Aorta (tissue), 5 donors: ENCODE results near the gene GATB. TPM values are rescaled to one million over a fixed set of nuclear protein-coding genes. Genes with fewer than 3 reads are reported as not detected.

Source experiments
- ATAC-seq: fragments of 200-7000 bp; cut with Tn5 transposase; one replicate; pipeline ENCODE4 v1.9.1; 2022; ENCODE audit warnings: moderate library complexity; ENCODE audit not compliant: low FRiP score
- DNase-seq, 2 donors: peaks; one replicate each; pipeline ENCODE4 v3.0.0-alpha.2; 2020
- H3K27ac ChIP-seq, 2 donors: one replicate each; pipeline ENCODE4 v1.5.1; 2013; ENCODE audit warnings: low read length in 2 of 2, mild to moderate bottlenecking in 2 of 2, moderate library complexity in 2 of 2, control low read depth in 1 of 2, inconsistent platforms in 1 of 2, low read depth in 1 of 2
- H3K27me3 ChIP-seq, 2 donors: one replicate each; pipeline ENCODE4 v1.6.1; 2013; ENCODE audit warnings: control low read depth in 1 of 2, low read length in 1 of 2, mild to moderate bottlenecking in 1 of 2, moderate library complexity in 1 of 2; ENCODE audit not compliant: insufficient read depth in 2 of 2, control insufficient read depth in 1 of 2
- H3K36me3 ChIP-seq, 2 donors: one replicate each; pipeline ENCODE4 v1.6.1; 2013; ENCODE audit warnings: control low read depth in 1 of 2, low read length in 1 of 2, mild to moderate bottlenecking in 1 of 2; ENCODE audit not compliant: insufficient read depth in 2 of 2, control insufficient read depth in 1 of 2
- H3K4me1 ChIP-seq, 2 donors: one replicate each; pipeline ENCODE4 v1.6.1; 2013; ENCODE audit warnings: low read length in 2 of 2, control low read depth in 1 of 2, mild to moderate bottlenecking in 1 of 2, moderate library complexity in 1 of 2; ENCODE audit not compliant: insufficient read depth in 2 of 2, control insufficient read depth in 1 of 2
- H3K4me3 ChIP-seq, 2 donors: one replicate each; pipeline ENCODE4 v1.5.1; 2013; ENCODE audit warnings: low read length in 2 of 2, control low read depth in 1 of 2, mild to moderate bottlenecking in 1 of 2
- H3K9me3 ChIP-seq: one replicate; pipeline ENCODE4 v1.6.1; 2013; ENCODE audit warnings: mild to moderate bottlenecking, low read length; ENCODE audit not compliant: control insufficient read depth
- WGBS, 2 donors: extraction: QIAGEN DNeasy Blood & Tissue Kit; methylation state at CpG; one replicate each; pipeline ENCODE4 v1.1.7; 2013; 5-methylcytosine and 5-hydroxymethylcytosine counted together
- intact Hi-C, 2 donors: fragments of 100-400 bp; cut with DNase I; formaldehyde crosslinking; loops; one replicate each; pipeline versions ENCODE4 v1.14.2 to v1.15.0; 2022
- polyA plus RNA-seq, 2 donors: library from polyadenylated mRNA; stranded (reverse); fragments of 200-250 nt; gene quantifications; one replicate each; pipeline ENCODE4 v1.2.3, GENCODE V29; 2013
- total RNA-seq, 2 donors: library from RNA; stranded (reverse); fragmentation: NEBNext Ultra II Directional; extraction: Animal tissue kit (Norgen Biotek cat#: 25700); gene quantifications; one replicate each; pipeline ENCODE4 v1.2.1, GENCODE V29; 2021
- donor health status: healthy with polysubstance abuse.
- donor health status: Bipolar disorder and iron deficiency.
- donor health status: DM: no; HTN: no; CAD: no.
- donor health status: DM: no; HTN: no; CAD: no.
- donor health status: DM: yes; HTN: yes; CAD: no.

Gene GATB
- total and polyA plus RNA-seq, 4 donors = 5.2 to 13.0 (median 8.2) TPM

GRCh38 chr4:151624626-151625565 lies 135.9 kb downstream of the GATB start:
- 42 to 48% methylated on average over 14 of the region's 14 CpGs for WGBS, 2 donors
- ATAC-seq = peak; percentile 62
- no peaks in the 10 kb centered on the region for H3K27me3 ChIP-seq

More at GRCh38 chr4:151624626-151625565, 135.9 kb downstream of the GATB start:
- DNase-seq = no peak
- Histone ChIP-seq H3K9me3 (no peaks in the 10 kb centered on the region), H3K27ac (no peak overlapping the region), H3K4me3 (no peak overlapping the region), H3K36me3 (no peaks in the 10 kb centered on the region), H3K4me1 (peaks cover 0 to 3% of the 10 kb centered on the region in 2 donors)
- intact Hi-C loops = no loop called here
